SK-N-SH treated with all-trans-retinoic acid at 6 μM for 48 hours (cell line): Measurements from ENCODE around the gene FAR2.

ENCODE experiments used
- ATAC-seq: fragments of 200-7000 bp; cut with Tn5 transposase; 3 replicates; pipeline ENCODE4 v1.9.1; 2020; ENCODE audit warnings: mild to moderate bottlenecking, moderate library complexity
- ARNTL ChIP-seq: fragments of 450-650 bp; formaldehyde crosslinking; IDR thresholded peaks from 2 replicates; pipeline ENCODE4 v1.5.0; 2020; ENCODE audit warnings: low read depth, mild to moderate bottlenecking, moderate library complexity, borderline replicate concordance
- BACH2 ChIP-seq: fragments of 250-450 bp; sonication (Bioruptor Pico); IDR thresholded peaks from 2 replicates; pipeline ENCODE4 v1.9.0; 2021; ENCODE audit warnings: mild to moderate bottlenecking, borderline replicate concordance
- CSRNP3 ChIP-seq: fragments of 250-450 bp; sonication (Bioruptor Pico); IDR thresholded peaks from 2 replicates; pipeline ENCODE4 v1.5.1; 2021; ENCODE audit warnings: mild to moderate bottlenecking, moderate library complexity
- ESRRG ChIP-seq: fragments of 250-450 bp; sonication (Bioruptor Pico); IDR thresholded peaks from 2 replicates; pipeline ENCODE4 v1.6.1; 2021; ENCODE audit warnings: mild to moderate bottlenecking
- GLIS3 ChIP-seq: fragments of 250-450 bp; sonication (Bioruptor Pico); IDR thresholded peaks from 2 replicates; pipeline ENCODE4 v1.5.0; 2020; ENCODE audit warnings: mild to moderate bottlenecking, moderate library complexity
- ISL1 ChIP-seq: fragments of 250-450 bp; sonication (Bioruptor Pico); IDR thresholded peaks from 2 replicates; pipeline ENCODE4 v2.1.2; 2022; ENCODE audit warnings: mild to moderate bottlenecking, moderate library complexity
- OSR1 ChIP-seq: fragments of 250-450 bp; sonication (Bioruptor Pico); IDR thresholded peaks from 2 replicates; pipeline ENCODE4 v1.8.0; 2022; ENCODE audit warnings: moderate library complexity, mild to moderate bottlenecking, inconsistent platforms
- POU6F1 ChIP-seq: fragments of 250-450 bp; sonication (Bioruptor Pico); IDR thresholded peaks from 2 replicates; pipeline ENCODE4 v1.8.0; 2021; ENCODE audit warnings: low read depth, mild to moderate bottlenecking, moderate library complexity, borderline replicate concordance
- PPARA ChIP-seq: fragments of 250-450 bp; sonication (Bioruptor Pico); IDR thresholded peaks from 2 replicates; pipeline ENCODE4 v1.5.0; 2020; ENCODE audit warnings: mild to moderate bottlenecking, borderline replicate concordance
- RARB ChIP-seq: fragments of 250-450 bp; sonication (Bioruptor Pico); IDR thresholded peaks from 2 replicates; pipeline ENCODE4 v1.8.0; 2021; ENCODE audit warnings: mild to moderate bottlenecking, moderate library complexity
- SNAI2 ChIP-seq: fragments of 250-450 bp; sonication (Bioruptor Pico); IDR thresholded peaks from 2 replicates; pipeline ENCODE4 v1.5.0; 2020; ENCODE audit warnings: mild to moderate bottlenecking, moderate library complexity
- TCF4 ChIP-seq: fragments of 250-450 bp; sonication (Bioruptor Pico); IDR thresholded peaks from 2 replicates; pipeline ENCODE4 v1.8.0; 2021; ENCODE audit warnings: mild to moderate bottlenecking, moderate library complexity, borderline replicate concordance
- TOX ChIP-seq: fragments of 250-450 bp; sonication (Bioruptor Pico); IDR thresholded peaks from 2 replicates; pipeline ENCODE4 v1.8.0; 2021; ENCODE audit warnings: mild to moderate bottlenecking, moderate library complexity, borderline replicate concordance
- ZC3H10 ChIP-seq: fragments of 250-450 bp; sonication (Bioruptor Pico); IDR thresholded peaks from 2 replicates; pipeline ENCODE4 v1.5.1; 2021; ENCODE audit warnings: mild to moderate bottlenecking, moderate library complexity
- ZFP3 ChIP-seq: fragments of 250-450 bp; sonication (Bioruptor Pico); IDR thresholded peaks from 2 replicates; pipeline ENCODE4 v1.5.0; 2020; ENCODE audit warnings: mild to moderate bottlenecking, moderate library complexity
- ZFP30 ChIP-seq: fragments of 450-650 bp; formaldehyde crosslinking; IDR thresholded peaks from 2 replicates; pipeline ENCODE4 v1.5.0; 2022; ENCODE audit warnings: mild to moderate bottlenecking, moderate library complexity
- ZNF565 ChIP-seq: fragments of 450-650 bp; formaldehyde crosslinking; conservative IDR thresholded peaks from 2 replicates; pipeline ENCODE4 v1.5.0; 2020; ENCODE audit warnings: low read depth, mild to moderate bottlenecking, moderate library complexity
- ZNF70 ChIP-seq: fragments of 450-650 bp; formaldehyde crosslinking; IDR thresholded peaks from 2 replicates; pipeline ENCODE4 v1.5.0; 2020; ENCODE audit warnings: mild to moderate bottlenecking, moderate library complexity
- TF ChIP-seq, protein P1 (sequence below): fragments of 250-450 bp; sonication (Bioruptor Pico); IDR thresholded peaks from 2 replicates; pipeline ENCODE4 v1.5.0; 2020; ENCODE audit warnings: mild to moderate bottlenecking, moderate library complexity
- TF ChIP-seq, protein P2 (sequence below): fragments of 250-450 bp; sonication (Bioruptor Pico); IDR thresholded peaks from 2 replicates; pipeline ENCODE4 v1.8.0; 2020; ENCODE audit warnings: mild to moderate bottlenecking, moderate library complexity, borderline replicate concordance

Gene FAR2

DNA sequence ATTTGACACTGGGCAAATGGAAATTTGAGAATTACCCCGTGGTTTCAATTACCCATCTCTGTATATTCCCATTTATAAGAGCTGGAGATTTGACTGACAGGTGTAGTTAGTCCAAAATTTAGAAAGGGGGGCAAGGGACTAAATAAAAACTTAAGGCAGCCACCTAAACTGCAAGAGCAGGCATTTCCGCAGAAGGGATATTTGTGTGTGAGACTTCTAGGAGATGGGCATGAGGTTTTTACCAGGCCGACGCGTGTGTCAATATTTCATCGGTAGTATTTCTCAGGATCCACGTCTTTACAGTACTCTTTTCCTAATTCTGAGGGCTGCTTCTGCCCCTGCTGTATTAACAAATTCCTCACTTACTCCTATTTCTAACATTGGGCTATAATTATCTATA is 1.4 kb downstream of the FAR2 start (continued):
- TF ChIP-seq, protein P1, sequence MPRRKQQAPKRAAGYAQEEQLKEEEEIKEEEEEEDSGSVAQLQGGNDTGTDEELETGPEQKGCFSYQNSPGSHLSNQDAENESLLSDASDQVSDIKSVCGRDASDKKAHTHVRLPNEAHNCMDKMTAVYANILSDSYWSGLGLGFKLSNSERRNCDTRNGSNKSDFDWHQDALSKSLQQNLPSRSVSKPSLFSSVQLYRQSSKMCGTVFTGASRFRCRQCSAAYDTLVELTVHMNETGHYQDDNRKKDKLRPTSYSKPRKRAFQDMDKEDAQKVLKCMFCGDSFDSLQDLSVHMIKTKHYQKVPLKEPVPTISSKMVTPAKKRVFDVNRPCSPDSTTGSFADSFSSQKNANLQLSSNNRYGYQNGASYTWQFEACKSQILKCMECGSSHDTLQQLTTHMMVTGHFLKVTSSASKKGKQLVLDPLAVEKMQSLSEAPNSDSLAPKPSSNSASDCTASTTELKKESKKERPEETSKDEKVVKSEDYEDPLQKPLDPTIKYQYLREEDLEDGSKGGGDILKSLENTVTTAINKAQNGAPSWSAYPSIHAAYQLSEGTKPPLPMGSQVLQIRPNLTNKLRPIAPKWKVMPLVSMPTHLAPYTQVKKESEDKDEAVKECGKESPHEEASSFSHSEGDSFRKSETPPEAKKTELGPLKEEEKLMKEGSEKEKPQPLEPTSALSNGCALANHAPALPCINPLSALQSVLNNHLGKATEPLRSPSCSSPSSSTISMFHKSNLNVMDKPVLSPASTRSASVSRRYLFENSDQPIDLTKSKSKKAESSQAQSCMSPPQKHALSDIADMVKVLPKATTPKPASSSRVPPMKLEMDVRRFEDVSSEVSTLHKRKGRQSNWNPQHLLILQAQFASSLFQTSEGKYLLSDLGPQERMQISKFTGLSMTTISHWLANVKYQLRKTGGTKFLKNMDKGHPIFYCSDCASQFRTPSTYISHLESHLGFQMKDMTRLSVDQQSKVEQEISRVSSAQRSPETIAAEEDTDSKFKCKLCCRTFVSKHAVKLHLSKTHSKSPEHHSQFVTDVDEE (CRISPR knock-in tag), result no peak
- TF ChIP-seq ESRRG (no peak), SNAI2 (no peak)

DNA sequence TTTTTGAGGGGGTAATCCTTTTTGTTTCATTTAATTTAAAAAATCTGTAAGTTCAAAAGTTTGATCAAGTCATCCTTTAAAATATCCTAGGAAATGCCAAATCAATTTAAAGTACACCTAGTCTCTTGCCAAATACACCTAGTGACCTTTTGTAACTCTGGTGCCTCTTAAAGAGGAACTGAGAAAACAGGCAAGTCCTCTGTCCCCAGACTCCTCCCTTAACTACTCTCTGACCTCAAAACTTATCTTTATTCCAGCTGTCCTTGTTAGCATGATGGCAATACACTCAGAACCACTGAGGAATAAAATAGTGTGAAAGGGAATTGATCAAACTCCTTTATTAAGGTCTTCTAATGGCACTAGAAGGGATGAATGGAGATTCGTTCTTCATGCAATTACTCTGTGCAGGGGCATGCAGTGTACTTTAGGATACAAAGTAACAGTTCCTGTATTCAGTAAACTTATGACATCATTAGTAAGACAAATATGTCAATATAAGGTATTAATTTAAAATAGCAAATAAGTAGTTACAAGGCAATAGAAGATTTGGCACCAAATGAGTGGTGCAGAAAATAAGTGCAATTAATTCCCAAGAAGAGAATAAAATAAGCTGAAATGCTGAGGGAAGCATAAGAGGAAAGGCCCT is 3.3 kb downstream of the FAR2 start:
- no peak for ATAC-seq
- TF ChIP-seq POU6F1 (no peak), ISL1 (CRISPR knock-in tag) (no peak), PPARA (CRISPR knock-in tag) (no peak), TCF4 (no peak), RARB (CRISPR knock-in tag) (no peak)

GRCh38 chr12:29152981-29153630 is 4.0 kb downstream of the FAR2 start:
- no peak for TF ChIP-seq ESRRG
- TF ChIP-seq ARNTL (CRISPR knock-in tag), result no peak
- no peak for TF ChIP-seq ZNF70 (CRISPR knock-in tag)
- no peak for TF ChIP-seq GLIS3 (CRISPR knock-in tag)
- TF ChIP-seq PPARA (CRISPR knock-in tag), result no peak
- no peak for TF ChIP-seq BACH2
- no peak for TF ChIP-seq CSRNP3 (CRISPR knock-in tag)
- ATAC-seq, result no peak

- TF ChIP-seq ARNTL (CRISPR knock-in tag) (no peak), TOX (CRISPR knock-in tag) (no peak), PPARA (CRISPR knock-in tag) (no peak), ZFP3 (CRISPR knock-in tag) (no peak), GLIS3 (CRISPR knock-in tag) (no peak)
Observed at GRCh38 chr12:29155079-29155478, 6.0 kb downstream of the FAR2 start.

GRCh38 chr12:29157486-29157946 is 8.4 kb downstream of the FAR2 start:
- ATAC-seq, result peak; percentile 64
- no peak for TF ChIP-seq OSR1 (CRISPR knock-in tag)
- TF ChIP-seq RARB (CRISPR knock-in tag), result no peak
- TF ChIP-seq, protein P1 (CRISPR knock-in tag), result no peak
- no peak for TF ChIP-seq TOX (CRISPR knock-in tag)
- 0 out of 2 replicates have a peak, but pooled peaks have one; percentile 12 for TF ChIP-seq ESRRG
- no peak for TF ChIP-seq ZFP30 (CRISPR knock-in tag)
- TF ChIP-seq ZFP3 (CRISPR knock-in tag), result 0 out of 2 replicates have a peak, but pooled peaks have one; percentile 73
- no peak; the same call in 1 of the 2 replicates for TF ChIP-seq ZNF565 (CRISPR knock-in tag)
- TF ChIP-seq ARNTL (CRISPR knock-in tag), result no peak
- TF ChIP-seq, protein P2, sequence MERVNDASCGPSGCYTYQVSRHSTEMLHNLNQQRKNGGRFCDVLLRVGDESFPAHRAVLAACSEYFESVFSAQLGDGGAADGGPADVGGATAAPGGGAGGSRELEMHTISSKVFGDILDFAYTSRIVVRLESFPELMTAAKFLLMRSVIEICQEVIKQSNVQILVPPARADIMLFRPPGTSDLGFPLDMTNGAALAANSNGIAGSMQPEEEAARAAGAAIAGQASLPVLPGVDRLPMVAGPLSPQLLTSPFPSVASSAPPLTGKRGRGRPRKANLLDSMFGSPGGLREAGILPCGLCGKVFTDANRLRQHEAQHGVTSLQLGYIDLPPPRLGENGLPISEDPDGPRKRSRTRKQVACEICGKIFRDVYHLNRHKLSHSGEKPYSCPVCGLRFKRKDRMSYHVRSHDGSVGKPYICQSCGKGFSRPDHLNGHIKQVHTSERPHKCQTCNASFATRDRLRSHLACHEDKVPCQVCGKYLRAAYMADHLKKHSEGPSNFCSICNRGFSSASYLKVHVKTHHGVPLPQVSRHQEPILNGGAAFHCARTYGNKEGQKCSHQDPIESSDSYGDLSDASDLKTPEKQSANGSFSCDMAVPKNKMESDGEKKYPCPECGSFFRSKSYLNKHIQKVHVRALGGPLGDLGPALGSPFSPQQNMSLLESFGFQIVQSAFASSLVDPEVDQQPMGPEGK, result no peak; the same call in 1 of the 2 replicates
- TF ChIP-seq ZC3H10, result no peak
- TF ChIP-seq PPARA (CRISPR knock-in tag), result no peak
- no peak for TF ChIP-seq BACH2
- no peak for TF ChIP-seq ZNF70 (CRISPR knock-in tag)
- TF ChIP-seq GLIS3 (CRISPR knock-in tag), result peak; percentile 66; the same call in 1 of the 2 replicates

More at GRCh38 chr12:29155079-29155478, 6.0 kb downstream of the FAR2 start:
- no peak for ATAC-seq
